K562 (cell line): ENCODE results near the gene CDC37. TPM values are rescaled to one million over a fixed set of nuclear protein-coding genes. Genes with fewer than 3 reads are reported as not detected.
A peak's percentile ranks its signal among the peaks of the same experiment; 100 is the strongest.

Experiments
- DIDO1 ChIP-seq: fragments of 450-650 bp; IDR thresholded peaks from 2 replicates; pipeline ENCODE4 v1.6.1; 2016; ENCODE audit warnings: low read depth, missing biosample characterization, missing genetic modification characterization
- FOXJ2 ChIP-seq: fragments of 200-800 bp; sonication (Bioruptor generic); IDR thresholded peaks from 2 replicates; pipeline ENCODE4 v1.6.1; 2016; ENCODE audit warnings: missing genetic modification characterization, missing compliant biosample characterization
- HNRNPUL1 ChIP-seq: fragments of 200-400 bp; formaldehyde crosslinking; IDR thresholded peaks from 2 replicates; pipeline ENCODE4 v1.6.1; 2017; ENCODE audit warnings: low read length
- L3MBTL2 ChIP-seq: fragments of 450-650 bp; IDR thresholded peaks from 2 replicates; pipeline ENCODE4 v1.6.1; 2016; ENCODE audit warnings: mild to moderate bottlenecking, moderate library complexity
- MTF1 ChIP-seq: fragments of 250-450 bp; sonication (Bioruptor Pico); IDR thresholded peaks from 2 replicates; pipeline ENCODE4 v1.9.0; 2021; ENCODE audit warnings: moderate library complexity, mild to moderate bottlenecking, inconsistent platforms, borderline replicate concordance
- NFYB ChIP-seq: IDR thresholded peaks from 2 replicates; pipeline ENCODE4 v1.6.1; 2011; ENCODE audit warnings: mild to moderate bottlenecking, moderate library complexity; ENCODE audit not compliant: insufficient read length; ENCODE audit errors: extremely low read depth
- NRF1 ChIP-seq, 2 experiments: fragments of 450-650 bp; IDR thresholded peaks in 1 of 2; conservative IDR thresholded peaks in 1 of 2; 2 replicates each; pipeline ENCODE4 v1.6.1; 2014; ENCODE audit warnings: mild to moderate bottlenecking in 2 of 2
- SP1 ChIP-seq: sonication (generic); formaldehyde crosslinking; IDR thresholded peaks from 2 replicates; pipeline ENCODE4 v1.8.1; 2022; ENCODE audit warnings: mild to moderate bottlenecking, missing genetic modification reagents
- SREBF1 ChIP-seq: fragments of 150-350 bp; IDR thresholded peaks from 2 replicates; pipeline ENCODE4 v1.6.1; 2014; ENCODE audit warnings: antibody characterized with exemption, low read depth, low read length, borderline replicate concordance
- SRF ChIP-seq, 2 experiments: fragments of 250-450, 450-650 bp in 1 of 2; sonication (Bioruptor Pico) in 1 of 2; sonication (generic) in 1 of 2; formaldehyde crosslinking; IDR thresholded peaks; 2 replicates each; pipeline versions ENCODE4 v1.5.0 to v1.5.1; 2020 to 2022; ENCODE audit warnings: mild to moderate bottlenecking in 1 of 2, missing genetic modification reagents in 1 of 2
- TARDBP ChIP-seq: fragments of 450-650 bp; IDR thresholded peaks from 2 replicates; pipeline ENCODE4 v1.6.1; 2016
- ZBTB17 ChIP-seq: fragments of 450-650 bp; formaldehyde crosslinking; IDR thresholded peaks from 2 replicates; pipeline ENCODE4 v1.4.0; 2020; ENCODE audit warnings: mild to moderate bottlenecking
- ZBTB7A ChIP-seq: IDR thresholded peaks from 2 replicates; pipeline ENCODE4 v1.6.1; 2011; ENCODE audit warnings: low read depth, mild to moderate bottlenecking, low read length, moderate library complexity, borderline replicate concordance; ENCODE audit not compliant: control insufficient read depth
- polyA plus RNA-seq, 8 experiments: library from polyadenylated mRNA; depleted of rRNA in 4 of 8; stranded (reverse) in 5 of 8; unstranded in 3 of 8; fragments of >200 nt; fragmentation: Nextera tagmentation in 2 of 8; fragmentation: Illumina TruSeq in 1 of 8; extraction: Ambion mirVana in 2 of 8; extraction: Trizol in 1 of 8; gene quantifications; 2 replicates each; pipeline versions ENCODE4 v1.2.1 to v1.2.3, GENCODE V29; 2011 to 2014; ENCODE audit warnings: inconsistent platforms in 1 of 8, missing spikeins in 1 of 8
- total RNA-seq, 7 experiments: library from RNA; depleted of rRNA in 6 of 7; stranded (reverse); fragments of >200 nt in 6 of 7; fragmentation: Illumina TruSeq in 2 of 7; extraction: Trizol in 2 of 7; gene quantifications; 2 replicates each; pipeline versions ENCODE4 v1.2.1 to v1.2.3, GENCODE V29; 2011 to 2021; ENCODE audit warnings: low replicate concordance in 1 of 7
- TF ChIP-seq, protein P1 (sequence below): fragments of 250-450 bp; sonication (Bioruptor Pico); IDR thresholded peaks from 2 replicates; pipeline ENCODE4 v1.8.0; 2022; ENCODE audit warnings: moderate library complexity, mild to moderate bottlenecking, inconsistent platforms
- TF ChIP-seq, protein P2 (sequence below): sonication (generic); formaldehyde crosslinking; IDR thresholded peaks from 2 replicates; pipeline ENCODE4 v1.8.0; 2022; ENCODE audit warnings: mild to moderate bottlenecking, missing genetic modification reagents
- TF ChIP-seq, protein P3 (sequence below): fragments of 450-650 bp; formaldehyde crosslinking; IDR thresholded peaks from 2 replicates; pipeline ENCODE4 v1.4.0; 2022; ENCODE audit warnings: missing genetic modification characterization
- TF ChIP-seq, protein P4 (sequence below): sonication (generic); formaldehyde crosslinking; IDR thresholded peaks from 2 replicates; pipeline ENCODE4 v1.8.0; 2023; ENCODE audit warnings: mild to moderate bottlenecking, missing genetic modification reagents
- TF ChIP-seq, protein P5 (sequence below), 2 experiments: IDR thresholded peaks; 2 replicates each; pipeline ENCODE4 v1.6.1; 2011; ENCODE audit warnings: borderline replicate concordance in 1 of 2, control low read depth in 1 of 2, low read depth in 1 of 2, low read length in 1 of 2, mild to moderate bottlenecking in 1 of 2, mixed read lengths in 1 of 2, moderate library complexity in 1 of 2; ENCODE audit not compliant: insufficient read depth in 1 of 2, insufficient read length in 1 of 2, poor library complexity in 1 of 2, severe bottlenecking in 1 of 2; ENCODE audit errors: extremely low read depth in 1 of 2
- TF ChIP-seq, protein P6 (sequence below): fragments of 250-450 bp; sonication (Bioruptor Pico); IDR thresholded peaks from 2 replicates; pipeline ENCODE4 v1.8.0; 2022; ENCODE audit warnings: inconsistent platforms, mild to moderate bottlenecking, moderate library complexity, borderline replicate concordance

CDC37 gene
- total and polyA plus RNA-seq, 9 of the 15 experiments (the other 6 are each of a cell fraction or from before 2014, with no cell fraction given): 6.6 to 538 (median 227) TPM

DNA sequence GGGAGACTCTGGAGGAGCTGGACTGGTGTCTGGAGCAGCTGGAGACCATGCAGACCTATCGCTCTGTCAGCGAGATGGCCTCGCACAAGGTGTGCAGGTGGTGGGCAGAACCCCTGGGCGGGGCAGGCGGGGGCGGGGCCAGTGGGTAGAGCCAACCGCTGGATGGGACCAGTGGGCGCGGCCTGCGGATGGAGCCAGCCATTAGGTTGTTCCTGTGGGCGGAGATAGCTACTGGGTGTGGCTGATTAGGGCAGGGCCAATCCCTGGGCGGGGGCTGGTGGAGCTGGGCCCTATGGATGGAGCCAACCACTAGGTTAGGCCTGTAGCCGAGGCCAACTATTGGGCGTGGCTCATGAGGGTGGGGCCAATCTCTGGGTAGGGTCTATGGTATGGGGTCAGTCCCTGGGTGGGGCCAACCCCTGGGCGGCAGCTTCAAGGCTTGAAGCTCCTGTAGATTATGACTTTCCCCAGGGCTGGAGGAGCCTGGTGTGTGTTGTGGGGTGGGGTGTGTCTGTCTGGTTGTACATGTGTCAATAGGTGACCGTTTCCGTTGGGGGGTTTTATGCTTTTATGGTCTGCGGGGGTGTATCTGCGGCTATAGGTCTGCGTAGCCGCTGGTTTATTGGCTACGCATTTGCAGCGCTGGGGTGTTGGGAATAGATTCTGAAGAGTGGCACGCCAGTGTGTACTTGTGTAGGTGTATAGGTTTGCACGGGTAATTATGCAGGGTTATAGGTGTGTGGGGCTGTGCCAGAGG is 47.7 kb upstream of the CDC37 start (continued):
- peak; percentile 62 for TF ChIP-seq SP1 (CRISPR knock-in tag)
- TF ChIP-seq ZBTB17 (CRISPR knock-in tag): no peak
- TF ChIP-seq FOXJ2: no peak
- TF ChIP-seq DIDO1 (tag): no peak
- peak; percentile 69; the same call in 1 of the 2 replicates for TF ChIP-seq ZBTB7A
- TF ChIP-seq, protein P1, sequence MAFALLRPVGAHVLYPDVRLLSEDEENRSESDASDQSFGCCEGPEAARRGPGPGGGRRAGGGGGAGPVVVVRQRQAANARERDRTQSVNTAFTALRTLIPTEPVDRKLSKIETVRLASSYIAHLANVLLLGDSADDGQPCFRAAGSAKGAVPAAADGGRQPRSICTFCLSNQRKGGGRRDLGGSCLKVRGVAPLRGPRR (CRISPR knock-in tag): no peak
- TF ChIP-seq, protein P2, sequence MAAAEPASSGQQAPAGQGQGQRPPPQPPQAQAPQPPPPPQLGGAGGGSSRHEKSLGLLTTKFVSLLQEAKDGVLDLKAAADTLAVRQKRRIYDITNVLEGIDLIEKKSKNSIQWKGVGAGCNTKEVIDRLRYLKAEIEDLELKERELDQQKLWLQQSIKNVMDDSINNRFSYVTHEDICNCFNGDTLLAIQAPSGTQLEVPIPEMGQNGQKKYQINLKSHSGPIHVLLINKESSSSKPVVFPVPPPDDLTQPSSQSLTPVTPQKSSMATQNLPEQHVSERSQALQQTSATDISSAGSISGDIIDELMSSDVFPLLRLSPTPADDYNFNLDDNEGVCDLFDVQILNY (CRISPR knock-in tag): 0 out of 2 replicates have a peak, but pooled peaks have one; percentile 50
- TF ChIP-seq HNRNPUL1: no peak
- TF ChIP-seq MTF1: no peak
- TF ChIP-seq, protein P3, sequence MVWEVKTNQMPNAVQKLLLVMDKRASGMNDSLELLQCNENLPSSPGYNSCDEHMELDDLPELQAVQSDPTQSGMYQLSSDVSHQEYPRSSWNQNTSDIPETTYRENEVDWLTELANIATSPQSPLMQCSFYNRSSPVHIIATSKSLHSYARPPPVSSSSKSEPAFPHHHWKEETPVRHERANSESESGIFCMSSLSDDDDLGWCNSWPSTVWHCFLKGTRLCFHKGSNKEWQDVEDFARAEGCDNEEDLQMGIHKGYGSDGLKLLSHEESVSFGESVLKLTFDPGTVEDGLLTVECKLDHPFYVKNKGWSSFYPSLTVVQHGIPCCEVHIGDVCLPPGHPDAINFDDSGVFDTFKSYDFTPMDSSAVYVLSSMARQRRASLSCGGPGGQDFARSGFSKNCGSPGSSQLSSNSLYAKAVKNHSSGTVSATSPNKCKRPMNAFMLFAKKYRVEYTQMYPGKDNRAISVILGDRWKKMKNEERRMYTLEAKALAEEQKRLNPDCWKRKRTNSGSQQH (CRISPR knock-in tag): 0 out of 2 replicates have a peak, but pooled peaks have one; percentile 53
- TF ChIP-seq L3MBTL2: peak; percentile 66
- TF ChIP-seq, protein P4, sequence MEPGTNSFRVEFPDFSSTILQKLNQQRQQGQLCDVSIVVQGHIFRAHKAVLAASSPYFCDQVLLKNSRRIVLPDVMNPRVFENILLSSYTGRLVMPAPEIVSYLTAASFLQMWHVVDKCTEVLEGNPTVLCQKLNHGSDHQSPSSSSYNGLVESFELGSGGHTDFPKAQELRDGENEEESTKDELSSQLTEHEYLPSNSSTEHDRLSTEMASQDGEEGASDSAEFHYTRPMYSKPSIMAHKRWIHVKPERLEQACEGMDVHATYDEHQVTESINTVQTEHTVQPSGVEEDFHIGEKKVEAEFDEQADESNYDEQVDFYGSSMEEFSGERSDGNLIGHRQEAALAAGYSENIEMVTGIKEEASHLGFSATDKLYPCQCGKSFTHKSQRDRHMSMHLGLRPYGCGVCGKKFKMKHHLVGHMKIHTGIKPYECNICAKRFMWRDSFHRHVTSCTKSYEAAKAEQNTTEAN (CRISPR knock-in tag): no peak
- no peak for TF ChIP-seq SRF (CRISPR knock-in tag; IDR thresholded peaks at IDR 0.05)
- TF ChIP-seq, protein P5, sequence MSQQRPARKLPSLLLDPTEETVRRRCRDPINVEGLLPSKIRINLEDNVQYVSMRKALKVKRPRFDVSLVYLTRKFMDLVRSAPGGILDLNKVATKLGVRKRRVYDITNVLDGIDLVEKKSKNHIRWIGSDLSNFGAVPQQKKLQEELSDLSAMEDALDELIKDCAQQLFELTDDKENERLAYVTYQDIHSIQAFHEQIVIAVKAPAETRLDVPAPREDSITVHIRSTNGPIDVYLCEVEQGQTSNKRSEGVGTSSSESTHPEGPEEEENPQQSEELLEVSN (IDR thresholded peaks at IDR 0.05; ENCODE audit: borderline replicate concordance in 1 of 2, extremely low read depth in 1 of 2, insufficient read depth in 1 of 2, insufficient read length in 1 of 2, low read depth in 1 of 2, low read length in 1 of 2, poor library complexity in 1 of 2, severe bottlenecking in 1 of 2): peak; percentile 35 to 66
- TF ChIP-seq NRF1 (conservative IDR thresholded peaks at IDR 0.05 in 1 of 2, IDR thresholded peaks at IDR 0.05 in 1 of 2): 0 out of 4 replicates have a peak, but pooled peaks of 1 of the 2 experiments have one; percentile 10
- TF ChIP-seq TARDBP: peak; percentile 27; the same call in 1 of the 2 replicates
- TF ChIP-seq, protein P6, sequence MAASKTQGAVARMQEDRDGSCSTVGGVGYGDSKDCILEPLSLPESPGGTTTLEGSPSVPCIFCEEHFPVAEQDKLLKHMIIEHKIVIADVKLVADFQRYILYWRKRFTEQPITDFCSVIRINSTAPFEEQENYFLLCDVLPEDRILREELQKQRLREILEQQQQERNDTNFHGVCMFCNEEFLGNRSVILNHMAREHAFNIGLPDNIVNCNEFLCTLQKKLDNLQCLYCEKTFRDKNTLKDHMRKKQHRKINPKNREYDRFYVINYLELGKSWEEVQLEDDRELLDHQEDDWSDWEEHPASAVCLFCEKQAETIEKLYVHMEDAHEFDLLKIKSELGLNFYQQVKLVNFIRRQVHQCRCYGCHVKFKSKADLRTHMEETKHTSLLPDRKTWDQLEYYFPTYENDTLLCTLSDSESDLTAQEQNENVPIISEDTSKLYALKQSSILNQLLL: no peak
- TF ChIP-seq SREBF1: no peak
- TF ChIP-seq NFYB: peak; percentile 67
